Prostate gland (tissue), 2 donors: ENCODE data around the gene MARK2. TPM values are rescaled to one million over a fixed set of nuclear protein-coding genes. Genes with fewer than 3 reads are reported as not detected.

Source experiments
- DNase-seq: peaks from one replicate; pipeline ENCODE4 v3.0.0-alpha.2; 2019; ENCODE audit warnings: low spot score
- H3K27ac ChIP-seq, 2 donors: fragments of 200-600 bp; sonication (generic); 2 replicates each; pipeline ENCODE4 v1.5.1; 2017 to 2019
- H3K27me3 ChIP-seq: fragments of 200-600 bp; sonication (generic); replicated peaks from 2 replicates; pipeline ENCODE4 v1.5.1; 2019; ENCODE audit not compliant: insufficient read depth
- H3K36me3 ChIP-seq, 2 donors: fragments of 200-600 bp; sonication (generic); 1 replicate in 1 of 2; 2 replicates in 1 of 2; pipeline versions ENCODE4 v1.5.1 to v1.8.1; 2017 to 2019
- H3K4me1 ChIP-seq: fragments of 200-600 bp; sonication (generic); replicated peaks from 2 replicates; pipeline ENCODE4 v1.5.1; 2019
- H3K4me3 ChIP-seq, 2 donors: fragments of 200-600 bp; sonication (generic); 2 replicates each; pipeline ENCODE4 v1.5.1; 2017 to 2019
- H3K9me3 ChIP-seq: fragments of 200-600 bp; sonication (generic); 2 replicates; pipeline ENCODE4 v1.5.1; 2017
- CTCF ChIP-seq, 4 experiments: fragments of 200-600 bp in 2 of 4; fragments of 450-650 bp in 2 of 4; sonication (generic) in 2 of 4; IDR thresholded peaks; 1 replicate in 3 of 4; 2 replicates in 1 of 4; pipeline ENCODE4 v1.5.1; 2016 to 2019; ENCODE audit warnings: antibody characterized with exemption in 4 of 4, mild to moderate bottlenecking in 2 of 4, moderate library complexity in 2 of 4
- POLR2A ChIP-seq: fragments of 450-650 bp; IDR thresholded peaks from one replicate; pipeline ENCODE4 v1.6.1; 2016; ENCODE audit warnings: antibody characterized with exemption, mild to moderate bottlenecking
- POLR2AphosphoS5 ChIP-seq: sonication (generic); formaldehyde crosslinking; IDR thresholded peaks from one replicate; pipeline ENCODE4 v1.6.1; 2017; ENCODE audit warnings: antibody characterized with exemption
- WGBS: methylation state at CpG from one replicate; pipeline ENCODE4 v1.1.5; 2018; 5-methylcytosine and 5-hydroxymethylcytosine counted together
- intact Hi-C: fragments of 100-400 bp; cut with DNase I; formaldehyde crosslinking; loops from one replicate; pipeline ENCODE4 v1.14.2; 2022
- total RNA-seq, 2 donors: library from RNA; depleted of rRNA; stranded (reverse); fragments of >200 nt; gene quantifications; one replicate each; pipeline ENCODE4 v1.1.0, GENCODE V29; 2016

Gene MARK2
- total RNA-seq, 2 donors from 2014 or later = 65.4 to 67.2 TPM

DNA sequence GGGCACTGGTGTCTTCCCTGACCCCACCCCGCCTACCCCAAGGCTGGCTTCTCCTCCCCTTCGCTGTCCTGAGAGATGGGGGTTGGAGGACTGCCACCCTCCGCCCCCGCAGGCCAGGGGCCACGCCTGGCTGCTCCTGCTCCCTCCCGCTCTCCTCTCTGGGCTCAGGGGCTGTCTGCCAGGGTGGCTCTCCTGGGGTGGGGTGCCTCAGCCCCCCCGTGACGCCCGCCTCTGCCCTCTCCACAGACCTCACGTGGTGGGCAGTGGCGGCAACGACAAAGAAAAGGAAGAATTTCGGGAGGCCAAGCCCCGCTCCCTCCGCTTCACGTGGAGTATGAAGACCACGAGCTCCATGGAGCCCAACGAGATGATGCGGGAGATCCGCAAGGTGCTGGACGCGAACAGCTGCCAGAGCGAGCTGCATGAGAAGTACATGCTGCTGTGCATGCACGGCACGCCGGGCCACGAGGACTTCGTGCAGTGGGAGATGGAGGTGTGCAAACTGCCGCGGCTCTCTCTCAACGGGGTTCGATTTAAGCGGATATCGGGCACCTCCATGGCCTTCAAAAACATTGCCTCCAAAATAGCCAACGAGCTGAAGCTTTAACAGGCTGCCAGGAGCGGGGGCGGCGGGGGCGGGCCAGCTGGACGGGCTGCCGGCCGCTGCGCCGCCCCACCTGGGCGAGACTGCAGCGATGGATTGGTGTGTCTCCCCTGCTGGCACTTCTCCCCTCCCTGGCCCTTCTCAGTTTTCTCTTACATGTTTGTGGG lies 69.9 kb downstream of the MARK2 start:
- H3K36me3 ChIP-seq = peaks cover 14% of the 10 kb centered on the region in 2 donors
- H3K27me3 ChIP-seq = no peaks in the 10 kb centered on the region
- intact Hi-C loops = no loop called here
- no peaks in the 10 kb centered on the region for H3K4me1 ChIP-seq
- no peak overlapping the region for H3K4me3 ChIP-seq
- no peak for DNase-seq
- no peak for TF ChIP-seq CTCF (IDR thresholded peaks at IDR 0.05)
- TF ChIP-seq POLR2AphosphoS5 = no peak
- TF ChIP-seq POLR2A = no peak
- no peak overlapping the region for H3K27ac ChIP-seq
- WGBS = 56% methylated on average over 41 of the region's 46 CpGs
- H3K9me3 ChIP-seq = no peaks in the 10 kb centered on the region

GRCh38 chr11:63909591-63910506 lies 70.9 kb downstream of the MARK2 start:
- intact Hi-C loops = no loop called here
- no peak for DNase-seq
- Histone ChIP-seq H3K27me3 (no peaks in the 10 kb centered on the region), H3K4me3 (no peak overlapping the region), H3K36me3 (peaks cover 8 to 11% of the 10 kb centered on the region in 2 donors), H3K4me1 (no peaks in the 10 kb centered on the region), H3K9me3 (no peaks in the 10 kb centered on the region), H3K27ac (no peak overlapping the region)
- TF ChIP-seq POLR2A (no peak), POLR2AphosphoS5 (no peak), CTCF (IDR thresholded peaks at IDR 0.05) (no peak)
- 63% methylated on average over 23 of the region's 24 CpGs for WGBS

DNA sequence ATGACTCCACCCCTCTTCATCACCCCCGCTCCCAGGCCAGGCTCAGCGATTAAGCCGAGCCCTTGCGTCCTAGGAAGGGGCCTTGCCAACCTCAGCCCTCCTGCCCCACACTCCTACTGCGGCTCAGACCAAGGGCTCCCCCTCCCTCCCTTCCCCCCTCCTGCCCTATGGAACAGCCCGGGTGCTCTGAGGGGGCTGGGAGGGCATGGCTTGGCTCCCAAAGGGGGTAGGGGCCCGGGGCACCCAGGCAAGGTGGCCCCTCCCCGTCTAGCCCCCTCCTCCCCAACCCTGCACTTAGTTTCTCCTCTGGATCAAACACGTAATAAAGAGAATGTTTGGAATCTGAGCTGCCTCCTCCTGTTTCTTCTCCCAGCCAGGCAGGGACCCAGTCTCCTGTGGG lies 71.8 kb downstream of the MARK2 start:
- no peak for DNase-seq
- no peaks in the 10 kb centered on the region for H3K4me1 ChIP-seq
- H3K36me3 ChIP-seq = peaks cover 5 to 11% of the 10 kb centered on the region in 2 donors
- H3K27ac ChIP-seq = no peak overlapping the region
- intact Hi-C loops = no loop called here
- TF ChIP-seq POLR2AphosphoS5 (no peak), CTCF (IDR thresholded peaks at IDR 0.05) (no peak), POLR2A (no peak)
- no peaks in the 10 kb centered on the region for H3K9me3 ChIP-seq
- H3K27me3 ChIP-seq = no peaks in the 10 kb centered on the region
- 64% methylated on average over 9 of the region's 9 CpGs for WGBS
- H3K4me3 ChIP-seq = no peak overlapping the region

- peaks cover 5 to 11% of the 10 kb centered on the region in 2 donors for H3K36me3 ChIP-seq
- H3K4me3 ChIP-seq = no peak overlapping the region
- WGBS = 77% methylated on average over 8 of the region's 8 CpGs
- intact Hi-C loops = no loop called here
- H3K27me3 ChIP-seq = no peaks in the 10 kb centered on the region
- no peak for DNase-seq
- no peaks in the 10 kb centered on the region for H3K9me3 ChIP-seq
- H3K27ac ChIP-seq = no peak overlapping the region
- TF ChIP-seq POLR2A (no peak), CTCF (IDR thresholded peaks at IDR 0.05) (no peak), POLR2AphosphoS5 (no peak)
- peaks cover 6% of the 10 kb centered on the region for H3K4me1 ChIP-seq
Measured at GRCh38 chr11:63911440-63911839, 72.5 kb downstream of the MARK2 start.
